K562 (cell line): Measurements from ENCODE around the gene TCAP. TPM values are rescaled to one million over a fixed set of nuclear protein-coding genes. Genes with fewer than 3 reads are reported as not detected.
A peak's percentile ranks its signal among the peaks of the same experiment; 100 is the strongest.

Experiments used
- ATAC-seq: fragments of 200-7000 bp; cut with Tn5 transposase; 3 replicates; pipeline ENCODE4 v1.9.1; 2020; ENCODE audit warnings: moderate library complexity
- BruUV-seq: library from RNA; stranded (reverse); fragments of 400-500 nt; replicated peaks from 2 replicates; lab custom pipeline; 2021; lab: Mats Ljungman, UMichigan
- CTCF ChIA-PET: fragments of 300-600 bp; formaldehyde crosslinking; extraction: SDS; loops from one replicate; lab custom pipeline; 2021; ENCODE audit warnings: low intra/inter-chr PET ratio; lab: Yijun Ruan, JAX
- POLR2A ChIA-PET: fragments of 300-600, 350-650 bp; sonication (Branson Sonifier 250); formaldehyde crosslinking; extraction: SDS; loops from one replicate; lab custom pipeline; 2021; ENCODE audit warnings: antibody characterized with exemption, inconsistent platforms; lab: Yijun Ruan, JAX
- DNase-seq, 4 experiments: peaks; one replicate each; pipeline versions ENCODE4 v3.0.0 to v3.0.0-alpha.2; 2011 to 2018; ENCODE audit warnings: low spot score in 3 of 4, mixed read lengths in 3 of 4; ENCODE audit errors: extremely low read depth in 1 of 4
- FAIRE-seq: peaks from 2 replicates; lab custom pipeline; 2011; peaks lifted over from hg19 to GRCh38; lab: Jason Lieb, UNC
- H2AFZ ChIP-seq: 2 replicates; pipeline ENCODE4 v1.6.0; 2011; ENCODE audit warnings: low read depth, low read length, control low read depth, inconsistent platforms
- H3K27ac ChIP-seq: fragments of 200-600 bp; 3 replicates; pipeline ENCODE4 v1.8.0; 2011; ENCODE audit warnings: low read depth, mild to moderate bottlenecking, control low read depth, inconsistent platforms, low read length, moderate library complexity, mixed read lengths; ENCODE audit errors: extremely low read depth
- H3K27me3 ChIP-seq, 2 experiments: fragments of 300-600 bp in 1 of 2; 2 replicates in 1 of 2; 3 replicates in 1 of 2; pipeline versions ENCODE4 v1.6.0 to v1.8.0; 2011; ENCODE audit warnings: inconsistent platforms in 2 of 2, low read length in 2 of 2, mild to moderate bottlenecking in 1 of 2, mixed read lengths in 1 of 2, moderate library complexity in 1 of 2; ENCODE audit not compliant: control insufficient read depth in 2 of 2, insufficient read depth in 2 of 2
- H3K36me3 ChIP-seq: fragments of 300-600 bp; 3 replicates; pipeline ENCODE4 v1.8.0; 2011; ENCODE audit warnings: mild to moderate bottlenecking, low read length, inconsistent platforms; ENCODE audit not compliant: control insufficient read depth, insufficient read depth
- H3K4me1 ChIP-seq, 2 experiments: fragments of 200-600 bp in 1 of 2; replicated peaks in 1 of 2; 2 replicates in 1 of 2; 3 replicates in 1 of 2; pipeline versions ENCODE4 v1.5.1 to v1.8.0; 2011; ENCODE audit warnings: inconsistent platforms in 2 of 2, low read length in 2 of 2, mild to moderate bottlenecking in 1 of 2, mixed read lengths in 1 of 2, moderate library complexity in 1 of 2; ENCODE audit not compliant: control insufficient read depth in 2 of 2, insufficient read depth in 2 of 2
- H3K4me2 ChIP-seq: 2 replicates; pipeline ENCODE4 v1.6.1; 2011; ENCODE audit warnings: low read length, control low read depth, inconsistent platforms, mixed read lengths; ENCODE audit not compliant: insufficient read depth
- H3K4me3 ChIP-seq: fragments of 200-600 bp; sonication (generic), shearing (Covaris generic); 2 replicates; pipeline ENCODE4 v1.5.1; 2016; ENCODE audit warnings: control low read depth, inconsistent platforms
- H3K79me2 ChIP-seq: fragments of 200-600 bp; 3 replicates; pipeline ENCODE4 v1.8.0; 2011; ENCODE audit warnings: low read length, inconsistent platforms; ENCODE audit not compliant: control insufficient read depth, insufficient read depth
- H3K9ac ChIP-seq, 2 experiments: 2 replicates each; pipeline versions ENCODE4 v1.6.0 to v1.6.1; 2011; ENCODE audit warnings: low read depth in 2 of 2, low read length in 2 of 2, control low read depth in 1 of 2, inconsistent platforms in 1 of 2, mild to moderate bottlenecking in 1 of 2, mixed read lengths in 1 of 2; ENCODE audit not compliant: insufficient read depth in 1 of 2
- H3K9me1 ChIP-seq: one replicate; pipeline ENCODE4 v1.6.0; 2011; ENCODE audit warnings: inconsistent platforms, mild to moderate bottlenecking, low read length, moderate library complexity; ENCODE audit not compliant: control insufficient read depth, insufficient read depth
- H3K9me3 ChIP-seq: replicated peaks from 2 replicates; pipeline ENCODE4 v1.5.1; 2011; ENCODE audit warnings: low read depth, low read length, inconsistent platforms; ENCODE audit not compliant: control insufficient read depth, insufficient read depth
- H4K20me1 ChIP-seq: replicated peaks from 2 replicates; pipeline ENCODE4 v1.6.1; 2011; ENCODE audit warnings: low read length, inconsistent platforms, mixed read lengths; ENCODE audit not compliant: control insufficient read depth, insufficient read depth
- CTBP1 ChIP-seq: fragments of 450-650 bp; IDR thresholded peaks from 2 replicates; pipeline ENCODE4 v1.6.1; 2016; ENCODE audit warnings: borderline replicate concordance
- HINFP ChIP-seq: fragments of 450-650 bp; conservative IDR thresholded peaks from 2 replicates; pipeline ENCODE4 v1.6.1; 2016; ENCODE audit warnings: missing genetic modification characterization, low read depth, mild to moderate bottlenecking, control low read depth, missing compliant biosample characterization
- KDM1A ChIP-seq, 2 experiments: fragments of 450-650 bp; IDR thresholded peaks; 2 replicates each; pipeline ENCODE4 v1.6.1; 2016; ENCODE audit warnings: mild to moderate bottlenecking in 2 of 2
- SMAD1 ChIP-seq: fragments of 150-350 bp; IDR thresholded peaks from 2 replicates; pipeline ENCODE4 v1.6.1; 2014; ENCODE audit warnings: low read length, low read depth; ENCODE audit not compliant: partially characterized antibody
- SUPT5H ChIP-seq: fragments of 450-650 bp; IDR thresholded peaks from 2 replicates; pipeline ENCODE4 v1.6.1; 2016
- ZNF212 ChIP-seq: fragments of 450-650 bp; formaldehyde crosslinking; IDR thresholded peaks from 2 replicates; pipeline ENCODE4 v1.4.0; 2020; ENCODE audit warnings: mild to moderate bottlenecking
- ZNF79 ChIP-seq: fragments of 250-450 bp; sonication (Bioruptor Pico); IDR thresholded peaks from 2 replicates; pipeline ENCODE4 v1.4.0; 2020; ENCODE audit warnings: low read depth, mild to moderate bottlenecking, moderate library complexity
- WGBS: fragments of 100-300 bp; shearing (Covaris generic); methylation state at CpG from one replicate; pipeline ENCODE4 v1.1.6; 2016; ENCODE audit warnings: low coverage, mixed read lengths; ENCODE audit not compliant: insufficient coverage; ENCODE audit errors: missing lambda C conversion rate; 5-methylcytosine and 5-hydroxymethylcytosine counted together
- in situ Hi-C: fragments of 300-500 bp; cut with MboI; formaldehyde crosslinking; loops from 4 replicates; pipeline ENCODE4 v1.15.0; 2018; ENCODE audit warnings: inconsistent platforms, mixed read lengths
- intact Hi-C: fragments of 100-400 bp; cut with micrococcal nuclease; formaldehyde crosslinking; loops from 2 replicates; pipeline ENCODE4 v1.14.2; 2022
- polyA plus RNA-seq, 8 experiments: library from polyadenylated mRNA; depleted of rRNA in 4 of 8; stranded (reverse) in 5 of 8; unstranded in 3 of 8; fragments of >200 nt; fragmentation: Nextera tagmentation in 2 of 8; fragmentation: Illumina TruSeq in 1 of 8; extraction: Ambion mirVana in 2 of 8; extraction: Trizol in 1 of 8; gene quantifications; 2 replicates each; pipeline versions ENCODE4 v1.2.1 to v1.2.3, GENCODE V29; 2011 to 2014; ENCODE audit warnings: inconsistent platforms in 1 of 8, missing spikeins in 1 of 8
- total RNA-seq, 7 experiments: library from RNA; depleted of rRNA in 6 of 7; stranded (reverse); fragments of >200 nt in 6 of 7; fragmentation: Illumina TruSeq in 2 of 7; extraction: Trizol in 2 of 7; gene quantifications; 2 replicates each; pipeline versions ENCODE4 v1.2.1 to v1.2.3, GENCODE V29; 2011 to 2021; ENCODE audit warnings: low replicate concordance in 1 of 7

Gene TCAP
- total and polyA plus RNA-seq, 9 of the 15 experiments (the other 6 are each of a cell fraction or from before 2014, with no cell fraction given) = 0.33 to 1.4 (median 0.82) TPM; not detected in 2

GRCh38 chr17:39636587-39636926, 28.6 kb upstream of the TCAP start:
- H3K36me3 ChIP-seq = peaks cover 11% of the 10 kb centered on the region; the same call in 2 of the 3 replicates
- peak overlapping the region; percentile 89 for H2AFZ ChIP-seq
- DNase-seq (peak in 1 of 4 experiments; percentile 42), ATAC-seq (peak; percentile 12), FAIRE-seq (no peak)
- TF ChIP-seq ZNF79 (CRISPR knock-in tag) (no peak), HINFP (tag) (no peak), SUPT5H (no peak), ZNF212 (no peak), CTBP1 (no peak), SMAD1 (no peak), KDM1A (IDR thresholded peaks at IDR 0.05) (peak; percentile 38 to 49; a peak in 2 of 4 replicates)
- H3K79me2 ChIP-seq = peaks cover 45% of the 10 kb centered on the region
- TSS peak; percentile 90 for BruUV-seq
- peak overlapping the region; percentile 78 for H3K4me3 ChIP-seq
- 3% methylated on average over 5 of the region's 6 CpGs for WGBS
- H3K27ac ChIP-seq = peak overlapping the region; percentile 91
- H4K20me1 ChIP-seq = peaks cover 10% of the 10 kb centered on the region; the same call in 1 of the 2 replicates
- H3K9me3 ChIP-seq = no peaks in the 10 kb centered on the region
- H3K9me1 ChIP-seq = no peaks in the 10 kb centered on the region
- no peaks in the 10 kb centered on the region for H3K27me3 ChIP-seq
- peak overlapping the region; percentile 86 to 96 for H3K9ac ChIP-seq
- peak overlapping the region; percentile 94 for H3K4me2 ChIP-seq
- peaks cover 52 to 55% of the 10 kb centered on the region in 2 experiments for H3K4me1 ChIP-seq
- in situ Hi-C loops (no loop called here), intact Hi-C loops (no loop called here)
- POLR2A ChIA-PET = interaction anchor here (0.6 to 1.5 kb wide), 5 partner anchors 13 to 42 kb away, joined by 3 to 5 read pairs (median 4); partner anchors contain the start of gene TCAP
- CTCF ChIA-PET = no interaction called here
